Sigmoid colon (tissue), 7 donors: ENCODE data around the gene NTPCR. TPM values are rescaled to one million over a fixed set of nuclear protein-coding genes. Genes with fewer than 3 reads are reported as not detected.

ENCODE experiments used
- DNase-seq: peaks from one replicate; pipeline ENCODE4 v3.0.0-alpha.2; 2019
- H3K27ac ChIP-seq, 4 donors: fragments of 200-600 bp; sonication (generic); one replicate each; pipeline ENCODE4 v1.5.1; 2016 to 2019; ENCODE audit warnings: mild to moderate bottlenecking in 1 of 4
- H3K27me3 ChIP-seq, 3 donors: fragments of 200-600 bp; sonication (generic); one replicate each; pipeline ENCODE4 v1.5.1; 2019; ENCODE audit warnings: mild to moderate bottlenecking in 1 of 3
- H3K36me3 ChIP-seq, 4 donors: fragments of 200-600 bp; sonication (generic); one replicate each; pipeline ENCODE4 v1.5.1; 2016 to 2019
- H3K4me1 ChIP-seq, 4 donors: fragments of 200-600 bp; sonication (generic); one replicate each; pipeline ENCODE4 v1.5.1; 2017 to 2019
- H3K4me3 ChIP-seq, 4 donors: fragments of 200-600 bp; sonication (generic); one replicate each; pipeline ENCODE4 v1.5.1; 2017 to 2019; ENCODE audit warnings: mild to moderate bottlenecking in 2 of 4, moderate library complexity in 1 of 4
- H3K9me3 ChIP-seq, 4 donors: fragments of 200-600 bp in 3 of 4; sonication (generic) in 3 of 4; one replicate each; pipeline versions ENCODE4 v1.5.1 to v1.6.1; 2013 to 2019
- EP300 ChIP-seq, 4 donors: sonication (generic); formaldehyde crosslinking; IDR thresholded peaks; one replicate each; pipeline ENCODE4 v1.6.1; 2017; ENCODE audit warnings: antibody characterized with exemption in 4 of 4
- POLR2A ChIP-seq, 2 donors: fragments of 450-650 bp; IDR thresholded peaks; one replicate each; pipeline ENCODE4 v1.6.1; 2016; ENCODE audit warnings: antibody characterized with exemption in 2 of 2, mild to moderate bottlenecking in 2 of 2, moderate library complexity in 2 of 2
- POLR2AphosphoS5 ChIP-seq, 4 donors: sonication (generic); formaldehyde crosslinking; IDR thresholded peaks; one replicate each; pipeline ENCODE4 v1.6.1; 2017; ENCODE audit warnings: antibody characterized with exemption in 4 of 4
- WGBS, 2 donors: extraction: QIAGEN DNeasy Blood & Tissue Kit; methylation state at CpG; one replicate each; pipeline ENCODE4 v1.1.7; 2013; 5-methylcytosine and 5-hydroxymethylcytosine counted together
- intact Hi-C: fragments of 100-400 bp; cut with DNase I; formaldehyde crosslinking; loops from one replicate; pipeline ENCODE4 v1.15.1; 2023
- polyA plus RNA-seq, 3 donors: library from polyadenylated mRNA; stranded (reverse); fragments of 200-250 nt; gene quantifications; one replicate each; pipeline ENCODE4 v1.2.3, GENCODE V29; 2013
- total RNA-seq, 4 donors: library from RNA; depleted of rRNA; stranded (reverse); fragments of >200 nt; gene quantifications; one replicate each; pipeline ENCODE4 v1.1.0, GENCODE V29; 2016
- TF ChIP-seq, protein P1 (sequence below), 4 experiments: fragments of 450-650 bp in 3 of 4; fragments of 200-600 bp in 1 of 4; IDR thresholded peaks; one replicate each; pipeline ENCODE4 v1.5.1; 2016 to 2019; ENCODE audit warnings: antibody characterized with exemption in 4 of 4, mild to moderate bottlenecking in 3 of 4, moderate library complexity in 2 of 4
- donor health status: healthy with polysubstance abuse.
- donor health status: Bipolar disorder and iron deficiency.
- donor health status: healthy.

The NTPCR gene
- total and polyA plus RNA-seq, 7 donors = 20.5 to 100 (median 43.2) TPM

DNA sequence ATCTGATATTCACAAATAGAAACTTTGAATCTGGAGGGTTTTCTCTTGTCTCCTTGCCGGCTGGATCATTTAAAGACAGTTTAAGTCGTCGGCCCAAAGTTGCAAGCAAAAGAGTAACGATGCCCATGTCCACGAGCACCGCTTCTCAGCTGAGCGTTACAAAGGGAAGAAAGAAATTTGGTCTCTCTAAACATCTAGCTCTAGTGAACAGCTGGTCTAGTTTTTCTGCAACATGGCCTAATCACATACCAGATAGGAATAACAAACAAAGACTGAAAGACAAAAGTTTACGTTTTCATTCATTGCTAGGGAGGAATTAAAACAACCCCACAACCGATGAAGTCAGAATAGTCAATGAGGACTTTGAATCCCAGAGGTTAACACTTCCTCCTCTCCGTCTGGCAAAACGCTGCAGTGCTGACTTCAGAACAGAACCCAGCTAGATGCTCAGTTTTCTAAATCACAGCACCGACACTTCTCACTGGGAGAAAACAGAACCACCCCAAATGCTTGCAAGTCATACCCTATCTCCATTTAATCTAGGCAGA, 69.4 kb downstream of the NTPCR start:
- no peaks in the 10 kb centered on the region for H3K9me3 ChIP-seq
- no peak for DNase-seq
- intact Hi-C loops = no loop called here
- WGBS, 2 donors = 60 to 72% methylated on average over 12 of the region's 12 CpGs
- TF ChIP-seq POLR2A (IDR thresholded peaks at IDR 0.05) (no peak), EP300 (IDR thresholded peaks at IDR 0.05) (no peak), POLR2AphosphoS5 (IDR thresholded peaks at IDR 0.05) (no peak)
- TF ChIP-seq, protein P1, sequence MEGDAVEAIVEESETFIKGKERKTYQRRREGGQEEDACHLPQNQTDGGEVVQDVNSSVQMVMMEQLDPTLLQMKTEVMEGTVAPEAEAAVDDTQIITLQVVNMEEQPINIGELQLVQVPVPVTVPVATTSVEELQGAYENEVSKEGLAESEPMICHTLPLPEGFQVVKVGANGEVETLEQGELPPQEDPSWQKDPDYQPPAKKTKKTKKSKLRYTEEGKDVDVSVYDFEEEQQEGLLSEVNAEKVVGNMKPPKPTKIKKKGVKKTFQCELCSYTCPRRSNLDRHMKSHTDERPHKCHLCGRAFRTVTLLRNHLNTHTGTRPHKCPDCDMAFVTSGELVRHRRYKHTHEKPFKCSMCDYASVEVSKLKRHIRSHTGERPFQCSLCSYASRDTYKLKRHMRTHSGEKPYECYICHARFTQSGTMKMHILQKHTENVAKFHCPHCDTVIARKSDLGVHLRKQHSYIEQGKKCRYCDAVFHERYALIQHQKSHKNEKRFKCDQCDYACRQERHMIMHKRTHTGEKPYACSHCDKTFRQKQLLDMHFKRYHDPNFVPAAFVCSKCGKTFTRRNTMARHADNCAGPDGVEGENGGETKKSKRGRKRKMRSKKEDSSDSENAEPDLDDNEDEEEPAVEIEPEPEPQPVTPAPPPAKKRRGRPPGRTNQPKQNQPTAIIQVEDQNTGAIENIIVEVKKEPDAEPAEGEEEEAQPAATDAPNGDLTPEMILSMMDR (IDR thresholded peaks at IDR 0.05) = no peak
- no peak overlapping the region for H3K27ac ChIP-seq
- H3K27me3 ChIP-seq = no peaks in the 10 kb centered on the region
- H3K4me1 ChIP-seq = no peaks in the 10 kb centered on the region
- H3K36me3 ChIP-seq = no peaks in the 10 kb centered on the region
- H3K4me3 ChIP-seq = no peak overlapping the region

DNA sequence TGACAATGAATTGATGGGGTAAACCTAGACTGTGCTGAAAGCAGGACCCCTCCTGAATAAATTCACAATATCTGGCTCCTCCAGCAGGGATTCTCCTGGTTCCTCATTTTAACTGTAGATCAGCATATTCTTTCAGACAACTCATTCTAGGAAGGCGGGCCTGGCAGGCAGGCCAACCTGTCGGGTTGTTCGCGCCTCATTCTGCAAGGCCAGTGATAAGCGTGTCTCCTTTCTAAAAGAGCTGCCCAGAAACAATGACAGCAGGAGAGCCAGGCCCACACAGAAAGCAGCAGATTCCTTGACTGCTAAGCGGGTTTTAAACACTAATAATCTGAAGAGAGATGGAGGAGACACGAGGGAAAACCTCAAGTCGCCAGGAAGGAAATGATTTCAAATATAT, 70.0 kb downstream of the NTPCR start:
- H3K9me3 ChIP-seq = no peaks in the 10 kb centered on the region
- H3K4me3 ChIP-seq = no peak overlapping the region
- DNase-seq = no peak
- no peaks in the 10 kb centered on the region for H3K4me1 ChIP-seq
- no peaks in the 10 kb centered on the region for H3K36me3 ChIP-seq
- 60 to 84% methylated on average over 8 of the region's 8 CpGs for WGBS, 2 donors
- H3K27ac ChIP-seq = no peak overlapping the region
- TF ChIP-seq, protein P1 (IDR thresholded peaks at IDR 0.05) = no peak
- intact Hi-C loops = no loop called here
- H3K27me3 ChIP-seq = no peaks in the 10 kb centered on the region

DNA sequence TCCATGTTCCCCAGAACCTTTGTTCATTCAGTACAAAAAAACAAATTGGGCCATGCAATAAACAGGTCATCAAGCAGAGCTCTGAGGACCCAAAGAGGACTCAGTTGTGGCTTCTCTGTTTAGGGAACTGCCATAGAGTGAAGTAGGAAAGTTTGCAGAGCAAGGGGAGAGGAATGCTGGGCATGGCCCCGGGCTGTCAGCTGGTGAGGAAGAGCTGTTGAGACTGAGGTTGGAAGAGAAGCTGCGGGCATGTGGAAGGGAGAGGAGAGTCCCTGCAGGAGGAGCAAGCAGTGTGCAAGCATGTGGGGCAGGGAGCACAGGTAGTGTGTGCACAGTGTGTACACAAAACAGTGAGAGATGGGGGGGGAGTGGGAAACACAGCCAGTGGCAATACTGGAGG, 71.8 kb downstream of the NTPCR start:
- Histone ChIP-seq H3K9me3 (no peaks in the 10 kb centered on the region), H3K4me1 (no peaks in the 10 kb centered on the region), H3K4me3 (no peak overlapping the region), H3K36me3 (no peaks in the 10 kb centered on the region), H3K27me3 (no peaks in the 10 kb centered on the region), H3K27ac (no peak overlapping the region)
- intact Hi-C loops = no loop called here
- 94 to 96% methylated on average over 2 of the region's 2 CpGs for WGBS, 2 donors
- TF ChIP-seq, protein P1 (IDR thresholded peaks at IDR 0.05) = no peak
- no peak for TF ChIP-seq POLR2AphosphoS5 (IDR thresholded peaks at IDR 0.05)
- no peak for DNase-seq

DNA sequence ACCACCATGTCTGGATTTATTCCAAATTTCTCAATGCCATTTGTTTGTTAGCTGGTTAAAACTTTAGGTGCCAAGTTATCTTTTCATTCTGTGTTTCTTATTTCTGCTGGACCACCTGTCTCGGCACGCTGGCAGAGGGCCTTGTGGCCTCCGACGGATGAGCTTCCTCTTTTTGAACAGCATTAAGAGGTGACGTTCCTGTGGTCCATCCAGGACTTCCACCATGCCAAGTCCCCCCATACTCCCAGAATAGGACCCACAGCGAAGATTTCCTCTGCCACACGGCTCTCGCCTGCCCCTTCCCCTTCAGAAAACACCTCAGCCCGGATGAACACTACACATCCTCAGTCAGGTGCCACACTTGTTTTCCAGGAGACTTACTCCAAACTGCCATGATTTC, 73.8 kb downstream of the NTPCR start:
- H3K27me3 ChIP-seq = no peaks in the 10 kb centered on the region
- WGBS, 2 donors = 86 to 93% methylated on average over 9 of the region's 9 CpGs
- TF ChIP-seq POLR2A (IDR thresholded peaks at IDR 0.05) = no peak
- TF ChIP-seq, protein P1 (IDR thresholded peaks at IDR 0.05) = no peak
- TF ChIP-seq EP300 (IDR thresholded peaks at IDR 0.05) = no peak
- H3K4me3 ChIP-seq = no peak overlapping the region
- no peaks in the 10 kb centered on the region for H3K36me3 ChIP-seq
- no peaks in the 10 kb centered on the region for H3K9me3 ChIP-seq
- DNase-seq = no peak
- intact Hi-C loops = loop anchor here (2.0 kb wide), 1 partner anchor 393 kb away; the partner anchor contains the start of gene SIPA1L2
- no peak overlapping the region for H3K27ac ChIP-seq
- no peaks in the 10 kb centered on the region for H3K4me1 ChIP-seq

DNA sequence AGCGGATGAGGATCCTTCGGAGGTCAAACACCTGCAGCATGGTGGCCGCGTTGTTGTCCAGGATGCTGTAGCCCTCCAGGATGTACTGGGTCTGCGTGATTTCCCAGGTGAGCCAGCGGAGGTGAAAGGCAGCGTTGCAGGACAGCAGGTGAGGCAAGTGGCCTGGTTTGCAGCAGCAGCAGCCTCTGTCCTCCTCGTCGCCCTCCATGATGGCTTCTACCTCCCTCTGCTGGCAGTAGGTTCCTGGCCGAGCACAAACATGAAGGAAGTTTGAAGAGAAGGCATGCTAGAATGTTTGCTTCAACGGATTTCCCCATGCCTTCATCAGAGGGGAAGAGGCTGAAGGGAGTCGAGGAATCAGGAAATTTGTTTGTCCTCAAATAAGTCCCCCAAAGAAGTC, 74.7 kb downstream of the NTPCR start:
- Histone ChIP-seq H3K4me1 (no peaks in the 10 kb centered on the region), H3K27ac (no peak overlapping the region), H3K27me3 (no peaks in the 10 kb centered on the region), H3K36me3 (no peaks in the 10 kb centered on the region), H3K4me3 (no peak overlapping the region), H3K9me3 (no peaks in the 10 kb centered on the region)
- intact Hi-C loops = loop anchor here (2.0 kb wide), 1 partner anchor 394 kb away; the partner anchor contains the start of gene SIPA1L2
- DNase-seq = no peak
- WGBS, 2 donors = 44 to 70% methylated on average over 12 of the region's 12 CpGs
- TF ChIP-seq EP300 (IDR thresholded peaks at IDR 0.05) = no peak
- TF ChIP-seq, protein P1 (IDR thresholded peaks at IDR 0.05) = peak in 2 of 4 experiments; percentile 29 to 31
- TF ChIP-seq POLR2AphosphoS5 (IDR thresholded peaks at IDR 0.05) = no peak
- TF ChIP-seq POLR2A (IDR thresholded peaks at IDR 0.05) = no peak
